K562 (cell line): ENCODE measurements around the gene MRPL54. TPM values are rescaled to one million over a fixed set of nuclear protein-coding genes. Genes with fewer than 3 reads are reported as not detected.

ENCODE experiments used
- DPF2 ChIP-seq: fragments of 450-650 bp; IDR thresholded peaks from 2 replicates; pipeline ENCODE4 v1.6.1; 2016
- HMGN3 ChIP-seq: IDR thresholded peaks from 2 replicates; pipeline ENCODE4 v1.6.1; 2011; ENCODE audit warnings: borderline replicate concordance, low read depth, mild to moderate bottlenecking, mixed read lengths, low read length; ENCODE audit not compliant: insufficient read length; ENCODE audit errors: extremely low read depth
- NEUROD1 ChIP-seq: fragments of 150-350 bp; IDR thresholded peaks from 2 replicates; pipeline ENCODE4 v1.6.1; 2014; ENCODE audit warnings: borderline replicate concordance, low read length, low read depth; ENCODE audit not compliant: partially characterized antibody
- PHTF2 ChIP-seq: fragments of 250-450 bp; sonication (Bioruptor Pico); IDR thresholded peaks from 2 replicates; pipeline ENCODE4 v1.5.0; 2021; ENCODE audit warnings: mild to moderate bottlenecking
- POLR2B ChIP-seq: fragments of 450-650 bp; IDR thresholded peaks from 2 replicates; pipeline ENCODE4 v1.6.1; 2018; ENCODE audit warnings: low read depth; ENCODE audit not compliant: partially characterized antibody
- RBM34 ChIP-seq: fragments of 200-400 bp; formaldehyde crosslinking; IDR thresholded peaks from 2 replicates; pipeline ENCODE4 v1.6.1; 2018; ENCODE audit warnings: low read length, borderline replicate concordance; ENCODE audit not compliant: insufficient read depth
- RNF2 ChIP-seq: sonication (generic); IDR thresholded peaks from 2 replicates; pipeline ENCODE4 v1.6.1; 2016
- SNIP1 ChIP-seq: fragments of 450-650 bp; IDR thresholded peaks from 2 replicates; pipeline ENCODE4 v1.7.1; 2017; ENCODE audit warnings: low read depth, mild to moderate bottlenecking
- STAT5B ChIP-seq: fragments of 250-450 bp; sonication (Bioruptor Pico); IDR thresholded peaks from 2 replicates; pipeline ENCODE4 v1.8.0; 2021; ENCODE audit warnings: mild to moderate bottlenecking, inconsistent platforms
- TFAM ChIP-seq: fragments of 250-450 bp; sonication (Bioruptor Pico); conservative IDR thresholded peaks from 2 replicates; pipeline ENCODE4 v1.5.0; 2021; ENCODE audit warnings: mild to moderate bottlenecking, moderate library complexity
- polyA plus RNA-seq, 8 experiments: library from polyadenylated mRNA; depleted of rRNA in 4 of 8; stranded (reverse) in 5 of 8; unstranded in 3 of 8; fragments of >200 nt; fragmentation: Nextera tagmentation in 2 of 8; fragmentation: Illumina TruSeq in 1 of 8; extraction: Ambion mirVana in 2 of 8; extraction: Trizol in 1 of 8; gene quantifications; 2 replicates each; pipeline versions ENCODE4 v1.2.1 to v1.2.3, GENCODE V29; 2011 to 2014; ENCODE audit warnings: inconsistent platforms in 1 of 8, missing spikeins in 1 of 8
- total RNA-seq, 7 experiments: library from RNA; depleted of rRNA in 6 of 7; stranded (reverse); fragments of >200 nt in 6 of 7; fragmentation: Illumina TruSeq in 2 of 7; extraction: Trizol in 2 of 7; gene quantifications; 2 replicates each; pipeline versions ENCODE4 v1.2.1 to v1.2.3, GENCODE V29; 2011 to 2021; ENCODE audit warnings: low replicate concordance in 1 of 7
- TF ChIP-seq, protein P1 (sequence below): fragments of 200-600 bp; sonication (generic); IDR thresholded peaks from one replicate; pipeline ENCODE4 v1.6.1; 2012; ENCODE audit warnings: mild to moderate bottlenecking, low read depth, low read length, inconsistent platforms
- TF ChIP-seq, protein P2 (sequence below): IDR thresholded peaks from 3 replicates; pipeline ENCODE4 v1.6.1; 2011; ENCODE audit warnings: borderline replicate concordance, mild to moderate bottlenecking, moderate library complexity; ENCODE audit not compliant: insufficient read length; ENCODE audit errors: extremely low read depth
- TF ChIP-seq, protein P3 (sequence below): fragments of 250-450 bp; sonication (Bioruptor Pico); IDR thresholded peaks from 2 replicates; pipeline ENCODE4 v1.8.0; 2021; ENCODE audit warnings: borderline replicate concordance, mild to moderate bottlenecking, moderate library complexity; ENCODE audit not compliant: poor library complexity, severe bottlenecking

The MRPL54 gene
- total and polyA plus RNA-seq, 9 of the 15 experiments (the other 6 are each of a cell fraction or from before 2014, with no cell fraction given) = 3.5 to 120 (median 56.9) TPM

DNA sequence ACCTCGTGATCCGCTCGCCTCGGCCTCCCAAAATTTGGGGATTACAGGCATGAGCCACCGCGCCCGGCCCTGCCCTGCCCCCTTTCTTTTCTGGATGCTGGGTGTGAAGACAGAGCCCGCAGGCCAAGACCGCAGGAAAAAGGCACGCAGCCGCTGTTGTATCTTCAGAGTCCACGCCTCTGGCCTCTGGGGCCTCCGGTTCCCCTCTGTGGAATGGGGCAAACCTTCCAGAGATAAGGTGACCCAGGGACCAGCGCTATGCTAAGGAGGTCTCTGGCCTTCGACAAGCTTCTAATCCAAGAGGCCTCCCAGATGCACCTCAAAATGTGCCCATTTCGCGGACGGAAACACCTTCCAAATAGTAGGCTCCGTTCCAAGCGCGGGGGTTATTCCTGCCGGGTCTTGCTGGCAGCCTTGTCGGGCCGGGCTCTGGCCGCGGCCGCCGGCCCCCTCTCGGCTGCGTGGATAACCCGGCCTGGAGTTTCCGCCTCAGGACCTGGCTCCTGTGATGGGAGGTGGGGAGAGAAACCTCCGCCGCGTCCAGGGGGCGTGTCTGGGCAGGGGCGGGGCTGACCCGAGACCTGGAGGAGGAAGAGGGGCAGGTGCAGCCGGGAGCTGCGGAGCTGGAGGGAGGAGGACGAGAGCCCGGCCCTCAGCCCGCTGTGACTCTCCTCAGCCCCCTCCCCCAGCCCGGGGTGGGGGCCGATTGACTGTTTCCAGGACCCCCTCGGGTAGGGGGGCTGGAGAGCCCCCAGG, 41.2 kb upstream of the MRPL54 start (continued):
- TF ChIP-seq, protein P1, sequence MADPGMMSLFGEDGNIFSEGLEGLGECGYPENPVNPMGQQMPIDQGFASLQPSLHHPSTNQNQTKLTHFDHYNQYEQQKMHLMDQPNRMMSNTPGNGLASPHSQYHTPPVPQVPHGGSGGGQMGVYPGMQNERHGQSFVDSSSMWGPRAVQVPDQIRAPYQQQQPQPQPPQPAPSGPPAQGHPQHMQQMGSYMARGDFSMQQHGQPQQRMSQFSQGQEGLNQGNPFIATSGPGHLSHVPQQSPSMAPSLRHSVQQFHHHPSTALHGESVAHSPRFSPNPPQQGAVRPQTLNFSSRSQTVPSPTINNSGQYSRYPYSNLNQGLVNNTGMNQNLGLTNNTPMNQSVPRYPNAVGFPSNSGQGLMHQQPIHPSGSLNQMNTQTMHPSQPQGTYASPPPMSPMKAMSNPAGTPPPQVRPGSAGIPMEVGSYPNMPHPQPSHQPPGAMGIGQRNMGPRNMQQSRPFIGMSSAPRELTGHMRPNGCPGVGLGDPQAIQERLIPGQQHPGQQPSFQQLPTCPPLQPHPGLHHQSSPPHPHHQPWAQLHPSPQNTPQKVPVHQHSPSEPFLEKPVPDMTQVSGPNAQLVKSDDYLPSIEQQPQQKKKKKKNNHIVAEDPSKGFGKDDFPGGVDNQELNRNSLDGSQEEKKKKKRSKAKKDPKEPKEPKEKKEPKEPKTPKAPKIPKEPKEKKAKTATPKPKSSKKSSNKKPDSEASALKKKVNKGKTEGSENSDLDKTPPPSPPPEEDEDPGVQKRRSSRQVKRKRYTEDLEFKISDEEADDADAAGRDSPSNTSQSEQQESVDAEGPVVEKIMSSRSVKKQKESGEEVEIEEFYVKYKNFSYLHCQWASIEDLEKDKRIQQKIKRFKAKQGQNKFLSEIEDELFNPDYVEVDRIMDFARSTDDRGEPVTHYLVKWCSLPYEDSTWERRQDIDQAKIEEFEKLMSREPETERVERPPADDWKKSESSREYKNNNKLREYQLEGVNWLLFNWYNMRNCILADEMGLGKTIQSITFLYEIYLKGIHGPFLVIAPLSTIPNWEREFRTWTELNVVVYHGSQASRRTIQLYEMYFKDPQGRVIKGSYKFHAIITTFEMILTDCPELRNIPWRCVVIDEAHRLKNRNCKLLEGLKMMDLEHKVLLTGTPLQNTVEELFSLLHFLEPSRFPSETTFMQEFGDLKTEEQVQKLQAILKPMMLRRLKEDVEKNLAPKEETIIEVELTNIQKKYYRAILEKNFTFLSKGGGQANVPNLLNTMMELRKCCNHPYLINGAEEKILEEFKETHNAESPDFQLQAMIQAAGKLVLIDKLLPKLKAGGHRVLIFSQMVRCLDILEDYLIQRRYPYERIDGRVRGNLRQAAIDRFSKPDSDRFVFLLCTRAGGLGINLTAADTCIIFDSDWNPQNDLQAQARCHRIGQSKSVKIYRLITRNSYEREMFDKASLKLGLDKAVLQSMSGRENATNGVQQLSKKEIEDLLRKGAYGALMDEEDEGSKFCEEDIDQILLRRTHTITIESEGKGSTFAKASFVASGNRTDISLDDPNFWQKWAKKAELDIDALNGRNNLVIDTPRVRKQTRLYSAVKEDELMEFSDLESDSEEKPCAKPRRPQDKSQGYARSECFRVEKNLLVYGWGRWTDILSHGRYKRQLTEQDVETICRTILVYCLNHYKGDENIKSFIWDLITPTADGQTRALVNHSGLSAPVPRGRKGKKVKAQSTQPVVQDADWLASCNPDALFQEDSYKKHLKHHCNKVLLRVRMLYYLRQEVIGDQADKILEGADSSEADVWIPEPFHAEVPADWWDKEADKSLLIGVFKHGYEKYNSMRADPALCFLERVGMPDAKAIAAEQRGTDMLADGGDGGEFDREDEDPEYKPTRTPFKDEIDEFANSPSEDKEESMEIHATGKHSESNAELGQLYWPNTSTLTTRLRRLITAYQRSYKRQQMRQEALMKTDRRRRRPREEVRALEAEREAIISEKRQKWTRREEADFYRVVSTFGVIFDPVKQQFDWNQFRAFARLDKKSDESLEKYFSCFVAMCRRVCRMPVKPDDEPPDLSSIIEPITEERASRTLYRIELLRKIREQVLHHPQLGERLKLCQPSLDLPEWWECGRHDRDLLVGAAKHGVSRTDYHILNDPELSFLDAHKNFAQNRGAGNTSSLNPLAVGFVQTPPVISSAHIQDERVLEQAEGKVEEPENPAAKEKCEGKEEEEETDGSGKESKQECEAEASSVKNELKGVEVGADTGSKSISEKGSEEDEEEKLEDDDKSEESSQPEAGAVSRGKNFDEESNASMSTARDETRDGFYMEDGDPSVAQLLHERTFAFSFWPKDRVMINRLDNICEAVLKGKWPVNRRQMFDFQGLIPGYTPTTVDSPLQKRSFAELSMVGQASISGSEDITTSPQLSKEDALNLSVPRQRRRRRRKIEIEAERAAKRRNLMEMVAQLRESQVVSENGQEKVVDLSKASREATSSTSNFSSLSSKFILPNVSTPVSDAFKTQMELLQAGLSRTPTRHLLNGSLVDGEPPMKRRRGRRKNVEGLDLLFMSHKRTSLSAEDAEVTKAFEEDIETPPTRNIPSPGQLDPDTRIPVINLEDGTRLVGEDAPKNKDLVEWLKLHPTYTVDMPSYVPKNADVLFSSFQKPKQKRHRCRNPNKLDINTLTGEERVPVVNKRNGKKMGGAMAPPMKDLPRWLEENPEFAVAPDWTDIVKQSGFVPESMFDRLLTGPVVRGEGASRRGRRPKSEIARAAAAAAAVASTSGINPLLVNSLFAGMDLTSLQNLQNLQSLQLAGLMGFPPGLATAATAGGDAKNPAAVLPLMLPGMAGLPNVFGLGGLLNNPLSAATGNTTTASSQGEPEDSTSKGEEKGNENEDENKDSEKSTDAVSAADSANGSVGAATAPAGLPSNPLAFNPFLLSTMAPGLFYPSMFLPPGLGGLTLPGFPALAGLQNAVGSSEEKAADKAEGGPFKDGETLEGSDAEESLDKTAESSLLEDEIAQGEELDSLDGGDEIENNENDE = no peak
- TF ChIP-seq HMGN3 (peak; percentile 99), RNF2 (peak; percentile 94), SNIP1 (no peak), TFAM (no peak), PHTF2 (no peak), NEUROD1 (peak; percentile 100), RBM34 (no peak), DPF2 (peak; percentile 67), STAT5B (CRISPR knock-in tag) (no peak), POLR2B (no peak)
- TF ChIP-seq, protein P2, sequence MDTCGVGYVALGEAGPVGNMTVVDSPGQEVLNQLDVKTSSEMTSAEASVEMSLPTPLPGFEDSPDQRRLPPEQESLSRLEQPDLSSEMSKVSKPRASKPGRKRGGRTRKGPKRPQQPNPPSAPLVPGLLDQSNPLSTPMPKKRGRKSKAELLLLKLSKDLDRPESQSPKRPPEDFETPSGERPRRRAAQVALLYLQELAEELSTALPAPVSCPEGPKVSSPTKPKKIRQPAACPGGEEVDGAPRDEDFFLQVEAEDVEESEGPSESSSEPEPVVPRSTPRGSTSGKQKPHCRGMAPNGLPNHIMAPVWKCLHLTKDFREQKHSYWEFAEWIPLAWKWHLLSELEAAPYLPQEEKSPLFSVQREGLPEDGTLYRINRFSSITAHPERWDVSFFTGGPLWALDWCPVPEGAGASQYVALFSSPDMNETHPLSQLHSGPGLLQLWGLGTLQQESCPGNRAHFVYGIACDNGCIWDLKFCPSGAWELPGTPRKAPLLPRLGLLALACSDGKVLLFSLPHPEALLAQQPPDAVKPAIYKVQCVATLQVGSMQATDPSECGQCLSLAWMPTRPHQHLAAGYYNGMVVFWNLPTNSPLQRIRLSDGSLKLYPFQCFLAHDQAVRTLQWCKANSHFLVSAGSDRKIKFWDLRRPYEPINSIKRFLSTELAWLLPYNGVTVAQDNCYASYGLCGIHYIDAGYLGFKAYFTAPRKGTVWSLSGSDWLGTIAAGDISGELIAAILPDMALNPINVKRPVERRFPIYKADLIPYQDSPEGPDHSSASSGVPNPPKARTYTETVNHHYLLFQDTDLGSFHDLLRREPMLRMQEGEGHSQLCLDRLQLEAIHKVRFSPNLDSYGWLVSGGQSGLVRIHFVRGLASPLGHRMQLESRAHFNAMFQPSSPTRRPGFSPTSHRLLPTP = no peak
- TF ChIP-seq, protein P3, sequence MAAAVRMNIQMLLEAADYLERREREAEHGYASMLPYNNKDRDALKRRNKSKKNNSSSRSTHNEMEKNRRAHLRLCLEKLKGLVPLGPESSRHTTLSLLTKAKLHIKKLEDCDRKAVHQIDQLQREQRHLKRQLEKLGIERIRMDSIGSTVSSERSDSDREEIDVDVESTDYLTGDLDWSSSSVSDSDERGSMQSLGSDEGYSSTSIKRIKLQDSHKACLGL (CRISPR knock-in tag) = no peak
